Stimulated activated CD4-positive, alpha-beta T cell treated with anti-CD3 and anti-CD28 coated beads, Interleukin-2, amount 100 ng/mL, for 48 hours (primary cell): ENCODE data around the gene SLC2A4.
A peak's percentile ranks its signal among the peaks of the same experiment; 100 is the strongest.

Experiments used
- DNase-seq, 2 donors: peaks; one replicate each; pipeline ENCODE4 v3.0.0-alpha.2; 2020

The SLC2A4 gene

DNA sequence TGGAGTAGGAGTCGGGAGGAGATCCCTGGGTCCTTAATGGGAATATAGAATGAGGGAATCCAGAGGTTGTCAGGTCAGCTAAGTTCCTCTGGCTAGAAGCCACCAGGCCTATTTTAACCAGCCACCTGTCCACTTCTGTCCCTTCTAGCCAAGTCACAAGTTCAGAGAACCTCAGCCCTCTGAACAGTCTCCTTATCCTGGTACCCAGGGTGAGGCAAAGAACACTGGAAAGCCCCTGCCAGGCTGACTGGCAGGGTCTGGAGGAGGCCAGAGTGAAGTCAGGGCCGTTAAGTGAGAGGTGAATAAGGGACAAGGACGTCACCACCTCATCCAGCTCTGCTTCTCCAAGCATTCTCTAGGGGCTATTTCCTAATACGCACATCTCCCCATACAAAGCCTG is 32.7 kb upstream of the SLC2A4 start:
- DNase-seq: no peak

GRCh38 chr17:7249214-7249613 is 32.3 kb upstream of the SLC2A4 start:
- DNase-seq: no peak

DNA sequence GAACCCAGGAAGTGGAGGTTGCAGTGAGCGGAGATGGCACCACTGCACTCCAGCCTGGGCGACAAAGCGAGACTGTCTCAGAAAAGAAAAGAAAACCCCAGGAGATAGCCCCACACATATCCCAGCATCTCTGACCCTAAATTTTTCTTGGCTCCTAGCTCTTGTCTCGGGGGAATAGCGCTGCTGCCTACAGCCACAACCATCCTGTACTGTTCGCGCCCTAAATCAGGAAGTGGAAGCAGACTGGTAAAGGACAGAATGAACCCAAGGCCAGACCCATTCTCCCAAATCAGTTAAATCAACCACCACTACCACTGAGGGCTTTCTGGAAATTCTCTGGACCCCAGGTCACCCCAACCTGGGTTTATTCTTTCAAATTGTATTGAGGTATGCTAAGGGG is 31.7 kb upstream of the SLC2A4 start:
- DNase-seq: no peak

DNA sequence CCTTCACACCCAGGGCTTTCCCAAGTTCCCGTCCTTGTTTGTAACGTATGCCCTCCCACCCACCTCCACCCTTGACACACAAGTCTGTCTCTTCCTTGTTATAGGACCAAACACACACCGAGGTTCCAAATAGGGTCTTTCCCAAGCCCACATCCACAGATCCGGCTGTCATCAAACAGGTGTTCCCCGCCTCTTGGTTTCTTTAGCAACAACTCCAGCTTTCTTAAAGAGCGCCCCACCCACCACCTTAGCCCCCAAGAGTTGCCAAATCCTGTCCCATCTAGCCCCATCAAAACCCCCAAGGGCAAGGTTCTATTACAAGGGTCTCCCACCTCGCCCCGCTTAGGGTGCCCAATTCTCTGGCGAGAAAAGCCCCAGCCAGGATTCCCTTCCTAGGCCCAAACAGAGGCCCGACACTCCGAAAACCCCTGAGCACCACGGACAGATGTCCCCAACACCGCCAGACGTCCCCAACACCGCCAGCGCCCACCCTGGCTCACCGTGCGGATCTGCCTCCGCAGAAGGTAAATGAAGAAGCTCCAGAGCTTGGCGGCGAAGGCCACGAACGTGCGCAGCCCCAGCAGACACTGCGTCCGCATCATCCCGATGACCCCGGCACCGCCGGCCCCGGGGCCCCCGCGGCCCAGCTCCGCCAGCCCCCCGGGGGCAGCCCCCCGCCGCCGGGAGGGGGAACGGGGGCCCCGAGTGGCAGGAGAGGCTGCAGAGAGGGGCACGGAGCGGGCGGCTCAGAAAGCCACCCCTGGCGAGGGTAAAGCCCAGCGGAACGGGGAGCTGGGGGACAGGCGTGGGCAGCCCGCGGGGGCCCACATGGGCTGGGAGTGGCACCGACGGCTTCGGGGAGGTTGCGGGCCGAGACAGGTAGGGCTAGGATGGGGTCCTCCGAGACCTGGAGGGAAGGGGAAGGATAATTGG is 30.6 kb upstream of the SLC2A4 start:
- no peak for DNase-seq

DNA sequence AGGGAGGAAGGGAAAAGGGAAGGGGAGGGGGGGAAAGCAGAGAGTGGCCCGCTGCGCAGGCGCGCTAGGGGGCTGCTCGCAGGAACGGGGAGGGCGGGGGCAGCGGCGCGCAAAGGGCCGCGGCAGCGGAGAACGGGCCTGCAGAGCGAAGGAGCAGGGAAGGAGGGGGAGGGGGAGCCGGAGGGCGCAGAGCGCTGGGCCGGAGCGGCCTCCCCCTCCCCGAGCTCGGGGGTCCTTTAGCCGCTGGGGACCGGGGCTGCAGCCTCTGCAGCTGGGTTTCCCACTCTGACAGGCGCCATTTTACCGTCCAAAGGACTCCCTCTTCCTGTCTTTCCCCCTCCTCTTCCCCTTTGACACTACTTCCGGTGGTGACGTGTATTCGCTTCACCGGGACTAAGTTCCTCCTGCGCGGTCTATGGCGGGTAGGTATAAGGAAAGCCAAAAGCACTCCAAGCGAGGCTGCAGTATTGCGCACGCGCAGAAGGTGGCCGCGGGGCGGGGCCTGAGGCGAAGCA is 29.8 kb upstream of the SLC2A4 start, which contains the start of gene CTDNEP1:
Gene CTDNEP1 (minus strand): TSS at position 74 of the 515 bp plus-strand sequence. CDS start 438 bp downstream, outside the sequence.
- peak; percentile 53 to 100 for DNase-seq

DNA sequence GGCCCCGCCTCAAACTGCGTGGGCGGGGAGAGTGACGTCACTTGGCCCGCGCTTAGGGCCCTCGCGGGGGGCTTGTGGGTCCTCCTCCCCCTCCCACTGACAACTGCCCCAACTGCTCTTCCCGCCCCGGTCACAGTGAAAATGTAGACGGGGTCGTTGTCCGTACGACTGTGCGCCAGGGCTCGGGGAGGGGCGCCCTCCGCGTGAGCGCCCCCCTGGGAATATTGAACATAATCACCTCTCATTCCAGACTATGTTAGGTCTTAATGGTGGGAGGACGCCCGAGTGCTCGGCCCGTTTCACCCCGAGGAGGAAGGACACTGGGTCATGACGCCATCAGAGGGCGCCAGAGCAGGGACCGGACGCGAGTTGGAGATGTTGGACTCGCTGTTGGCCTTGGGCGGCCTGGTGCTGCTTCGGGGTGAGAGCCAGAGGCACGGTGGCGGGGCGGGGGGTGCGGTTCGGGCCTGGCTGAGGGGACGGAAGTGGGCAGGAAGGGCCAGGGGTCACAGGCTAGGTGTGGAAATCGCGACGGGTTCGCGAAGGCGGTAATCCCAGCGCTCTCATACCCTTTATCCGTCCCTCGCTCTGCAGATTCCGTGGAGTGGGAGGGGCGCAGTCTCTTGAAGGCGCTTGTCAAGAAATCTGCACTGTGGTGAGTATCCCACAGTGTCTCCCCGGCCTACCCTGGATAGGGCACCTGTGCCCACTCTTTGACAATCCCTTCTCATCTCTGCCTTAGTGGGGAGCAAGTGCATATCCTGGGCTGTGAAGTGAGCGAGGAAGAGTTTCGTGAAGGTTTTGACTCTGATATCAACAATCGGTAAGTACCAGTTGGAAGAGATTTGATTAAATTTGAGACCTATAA is 29.1 kb upstream of the SLC2A4 start, which contains the start of gene ELP5:
Gene ELP5 (plus strand): TSS at position 40 of the 868 bp plus-strand sequence. CDS start 336 bp downstream, at position 376.
- peak; percentile 86 to 99 for DNase-seq

DNA sequence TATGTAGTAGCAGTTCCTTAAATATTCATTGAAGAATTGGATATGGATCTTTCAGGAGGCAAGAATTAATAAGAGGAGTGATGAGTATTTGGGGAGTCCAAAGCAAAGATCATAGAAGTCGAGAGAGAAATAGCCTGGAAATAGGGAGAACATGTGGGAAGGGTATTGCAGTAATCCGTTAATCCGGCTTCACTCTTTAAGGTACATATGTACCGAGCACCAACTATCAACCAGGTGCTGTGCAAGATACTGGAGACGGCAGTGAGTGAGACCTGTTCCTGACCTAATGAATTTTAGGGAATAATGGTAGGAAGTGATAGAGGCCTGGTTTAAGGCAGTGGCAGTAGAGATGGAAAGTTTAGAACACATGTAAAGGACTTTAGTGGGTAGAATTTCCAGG is 28.4 kb upstream of the SLC2A4 start:
- no peak for DNase-seq

GRCh38 chr17:7254511-7254910 is 27.0 kb upstream of the SLC2A4 start:
- no peak for DNase-seq

DNA sequence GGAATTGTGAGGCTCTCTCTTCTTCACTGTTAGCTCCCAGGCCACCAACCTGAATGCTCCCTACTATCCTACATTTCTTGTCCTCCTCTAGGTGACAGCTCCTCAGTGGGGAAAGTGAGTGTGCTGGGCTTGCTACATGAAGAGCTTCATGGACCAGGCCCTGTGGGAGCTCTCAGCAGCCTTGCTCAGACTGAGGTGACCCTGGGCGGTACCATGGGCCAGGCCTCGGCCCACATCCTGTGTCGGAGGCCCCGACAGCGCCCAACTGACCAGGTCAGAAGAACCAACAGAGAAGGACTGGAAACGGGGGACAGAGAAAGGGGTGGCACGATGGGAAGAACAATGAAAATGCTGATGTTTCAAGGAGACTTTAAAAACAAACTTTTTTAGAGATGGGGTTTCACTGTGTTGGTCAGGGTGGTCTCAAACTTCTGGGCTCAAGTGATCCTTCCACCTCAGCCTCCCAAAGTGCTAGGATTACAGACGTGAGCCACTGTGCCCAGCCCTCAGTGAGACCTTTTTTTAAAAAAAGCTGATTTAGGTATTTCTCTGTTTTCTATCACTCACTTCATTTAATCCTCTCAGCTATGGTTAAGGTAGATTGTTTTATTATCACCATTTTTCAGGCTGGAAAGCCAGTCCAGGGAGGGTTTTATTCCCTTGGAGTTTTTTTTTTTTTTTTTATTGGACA is 24.6 kb upstream of the SLC2A4 start:
- no peak for DNase-seq

- no peak for DNase-seq
These were observed 22.6 kb upstream of the SLC2A4 start for GRCh38 chr17:7258731-7259554.

GRCh38 chr17:7259555-7259889 is 22.0 kb upstream of the SLC2A4 start:
- DNase-seq: no peak

GRCh38 chr17:7260151-7260550 is 21.4 kb upstream of the SLC2A4 start:
- DNase-seq: no peak

GRCh38 chr17:7260651-7261378 is 20.7 kb upstream of the SLC2A4 start:
- peak in 1 of 2 donors; percentile 23 for DNase-seq

DNA sequence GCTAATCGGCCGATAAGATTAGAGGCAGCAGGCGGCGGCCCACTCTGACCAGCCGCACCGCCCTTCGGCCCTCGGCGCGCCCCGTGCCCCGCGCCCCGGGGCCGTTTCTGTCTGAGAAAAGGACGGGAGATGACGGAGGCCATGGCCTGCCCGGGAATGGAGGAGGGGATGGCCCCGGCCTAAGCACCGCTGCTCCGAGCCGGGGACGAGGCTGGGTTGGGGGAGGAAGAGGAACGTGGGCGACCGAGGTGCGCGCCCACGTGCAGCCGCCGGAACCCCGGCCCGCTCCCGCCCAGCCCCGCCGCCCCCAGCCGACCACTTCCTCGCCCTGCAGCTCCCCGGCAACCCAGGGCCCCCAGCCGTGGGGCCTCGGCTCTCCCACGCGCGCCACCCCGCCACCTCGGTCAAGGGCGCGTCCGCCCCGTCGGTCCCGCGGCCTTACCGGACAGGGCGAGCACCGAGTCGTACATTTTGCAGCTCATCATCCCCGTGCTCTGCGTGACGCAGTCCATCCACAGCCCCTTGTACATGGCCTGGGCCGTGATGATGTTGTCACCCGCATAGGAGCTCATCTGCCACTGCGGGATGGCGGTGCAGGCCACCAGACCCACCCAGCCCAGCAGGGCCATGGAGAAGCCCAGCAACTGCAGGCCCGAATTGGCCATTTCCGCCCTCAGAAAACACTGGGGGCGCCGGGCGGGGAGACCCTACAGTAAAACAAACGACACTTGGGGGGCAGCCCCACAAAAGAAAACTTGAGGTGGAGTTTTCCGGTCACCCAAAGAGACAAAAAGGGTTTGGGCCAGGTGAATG is 19.9 kb upstream of the SLC2A4 start:
- no peak for DNase-seq

GRCh38 chr17:7262192-7262934 is 19.2 kb upstream of the SLC2A4 start, which contains the start of gene CLDN7:
Gene CLDN7 (minus strand): TSS chr17:7262478. CDS start chr17:7262043, 435 bp downstream.
- no peak for DNase-seq

DNA sequence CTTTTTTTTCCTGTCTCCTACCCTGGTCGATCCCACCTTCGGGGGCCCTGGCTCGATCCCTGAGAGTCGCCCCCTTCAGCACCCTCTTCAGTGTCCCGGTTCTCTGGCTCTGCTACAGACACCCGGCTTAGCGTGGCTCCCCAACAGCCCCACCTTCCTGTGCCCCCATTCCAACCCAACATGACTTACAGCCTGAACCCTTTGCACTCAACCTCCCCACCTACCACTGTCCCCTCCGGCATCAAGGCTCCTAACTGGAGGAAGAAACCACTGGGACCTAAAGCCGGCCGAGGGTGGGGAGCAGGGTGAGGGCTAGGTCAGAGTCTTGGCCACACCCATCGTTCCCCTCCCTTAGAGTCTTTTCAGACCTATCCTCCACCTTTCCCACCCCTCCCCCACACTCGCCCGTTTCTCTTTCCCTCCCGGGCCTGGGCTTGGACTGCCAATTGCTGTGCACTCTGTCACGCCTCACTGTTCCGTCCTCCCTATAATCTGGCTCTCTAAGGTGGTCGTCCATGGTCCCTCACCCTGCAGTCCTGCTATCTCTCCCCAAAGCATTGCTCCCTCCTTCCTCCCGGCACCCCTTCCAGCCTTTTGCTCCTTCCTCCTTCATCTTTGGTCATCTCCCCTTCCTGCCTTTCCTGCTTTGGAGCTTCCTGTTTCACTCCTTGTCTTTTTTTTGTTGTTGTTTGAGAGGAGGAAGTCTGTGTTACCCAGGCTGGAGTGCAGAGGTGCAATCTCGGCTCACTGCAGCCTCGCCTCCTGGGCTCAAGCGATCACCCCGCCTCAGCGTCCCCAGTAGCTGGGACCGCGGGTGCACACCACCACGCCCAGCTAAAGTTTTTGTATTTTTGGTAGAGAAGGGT is 18.4 kb upstream of the SLC2A4 start:
- DNase-seq: no peak

DNA sequence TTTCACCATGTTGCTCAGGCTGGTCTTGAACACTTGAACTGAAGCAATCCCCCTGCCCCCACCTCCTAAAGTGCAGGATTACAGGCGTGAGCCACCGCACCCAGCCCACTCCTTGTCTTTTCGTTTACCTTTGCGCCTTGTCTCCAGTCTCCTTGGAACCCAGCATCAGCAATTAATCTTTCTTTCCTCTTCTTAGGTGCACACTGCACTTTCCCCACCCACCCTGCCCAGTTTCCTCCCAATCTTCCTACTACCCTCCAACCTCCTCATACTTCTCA is 17.8 kb upstream of the SLC2A4 start:
- DNase-seq: no peak

DNA sequence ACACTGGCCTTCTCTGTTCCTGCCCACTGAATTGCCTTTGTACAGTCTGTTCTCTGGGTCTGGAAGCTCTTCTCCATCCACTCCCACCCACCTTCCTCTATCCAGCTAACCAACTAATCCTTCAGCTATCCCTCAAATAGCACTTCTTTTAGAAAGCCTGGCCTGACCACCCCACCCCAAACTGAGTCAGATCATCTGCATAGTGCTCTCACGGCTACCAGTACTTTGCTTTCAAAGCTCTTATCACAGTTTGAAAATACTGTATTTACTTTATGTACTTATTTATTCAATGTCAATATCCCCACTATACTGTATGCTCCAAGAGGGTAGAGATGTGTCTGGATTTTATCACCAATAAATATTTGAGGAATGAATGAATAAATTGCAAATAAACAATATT is 14.7 kb upstream of the SLC2A4 start:
- no peak for DNase-seq

DNA sequence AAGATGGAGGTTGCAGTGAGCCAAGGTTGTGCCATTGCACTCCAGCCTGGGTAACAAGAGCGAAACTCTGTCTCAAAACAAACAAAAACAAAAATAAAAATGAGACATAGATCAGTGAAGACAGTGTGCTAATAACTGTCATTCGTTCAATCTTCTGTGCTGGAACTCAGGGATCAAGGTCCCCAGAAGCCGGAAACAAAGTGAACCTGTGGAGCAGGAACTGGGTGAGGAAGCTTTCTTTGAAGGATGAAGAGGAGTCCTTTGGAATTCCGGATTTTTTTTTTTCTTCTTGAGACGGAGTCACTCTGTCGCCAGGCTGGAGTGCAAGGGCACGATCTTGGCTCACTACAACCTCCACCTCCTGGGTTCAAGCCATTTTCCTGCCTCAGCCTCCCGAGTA is 2.1 kb upstream of the SLC2A4 start:
- no peak for DNase-seq
